ENCODE results near the gene PTP4A2. TPM values are rescaled to one million over a fixed set of nuclear protein-coding genes. Genes with fewer than 3 reads are reported as not detected.

Gene PTP4A2
- total and polyA plus RNA-seq, 2 of the 8 experiments (the other 6 are each of a cell fraction or from before 2014, with no cell fraction given): 87.4 to 214 TPM

DNA sequence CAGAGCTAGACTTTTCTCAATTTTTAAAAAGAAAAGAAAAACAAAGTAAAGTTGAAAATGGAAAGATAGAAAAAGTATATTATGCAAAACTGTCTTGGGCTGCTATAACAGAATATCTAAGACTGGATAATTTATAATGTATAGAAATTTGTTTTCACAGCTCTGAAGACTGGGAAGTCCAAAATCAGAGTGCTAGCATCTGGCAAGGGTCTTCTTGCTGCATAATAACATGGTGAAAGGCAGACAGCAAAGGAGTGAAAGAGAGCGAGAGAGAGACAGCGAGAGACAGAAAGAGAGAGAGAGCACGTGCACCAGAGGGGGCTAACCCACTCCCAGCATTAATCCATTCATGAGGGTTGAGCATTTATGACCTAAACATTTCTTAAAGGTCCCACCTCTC is 63.2 kb downstream of the PTP4A2 start (continued):
- TF ChIP-seq, protein P1, sequence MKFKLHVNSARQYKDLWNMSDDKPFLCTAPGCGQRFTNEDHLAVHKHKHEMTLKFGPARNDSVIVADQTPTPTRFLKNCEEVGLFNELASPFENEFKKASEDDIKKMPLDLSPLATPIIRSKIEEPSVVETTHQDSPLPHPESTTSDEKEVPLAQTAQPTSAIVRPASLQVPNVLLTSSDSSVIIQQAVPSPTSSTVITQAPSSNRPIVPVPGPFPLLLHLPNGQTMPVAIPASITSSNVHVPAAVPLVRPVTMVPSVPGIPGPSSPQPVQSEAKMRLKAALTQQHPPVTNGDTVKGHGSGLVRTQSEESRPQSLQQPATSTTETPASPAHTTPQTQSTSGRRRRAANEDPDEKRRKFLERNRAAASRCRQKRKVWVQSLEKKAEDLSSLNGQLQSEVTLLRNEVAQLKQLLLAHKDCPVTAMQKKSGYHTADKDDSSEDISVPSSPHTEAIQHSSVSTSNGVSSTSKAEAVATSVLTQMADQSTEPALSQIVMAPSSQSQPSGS (IDR thresholded peaks at IDR 0.05; ENCODE audit: low read length): no peak
- TF ChIP-seq EP300 (IDR thresholded peaks at IDR 0.05; ENCODE audit: borderline replicate concordance in 1 of 2, low read depth in 2 of 2, low read length in 2 of 2): no peak
- TF ChIP-seq SRF (IDR thresholded peaks at IDR 0.05; ENCODE audit: low read depth, low read length): no peak
- TF ChIP-seq BACH1 (IDR thresholded peaks at IDR 0.05; ENCODE audit: low read length): no peak
